ENCODE data around the gene RALGPS1.

DNA sequence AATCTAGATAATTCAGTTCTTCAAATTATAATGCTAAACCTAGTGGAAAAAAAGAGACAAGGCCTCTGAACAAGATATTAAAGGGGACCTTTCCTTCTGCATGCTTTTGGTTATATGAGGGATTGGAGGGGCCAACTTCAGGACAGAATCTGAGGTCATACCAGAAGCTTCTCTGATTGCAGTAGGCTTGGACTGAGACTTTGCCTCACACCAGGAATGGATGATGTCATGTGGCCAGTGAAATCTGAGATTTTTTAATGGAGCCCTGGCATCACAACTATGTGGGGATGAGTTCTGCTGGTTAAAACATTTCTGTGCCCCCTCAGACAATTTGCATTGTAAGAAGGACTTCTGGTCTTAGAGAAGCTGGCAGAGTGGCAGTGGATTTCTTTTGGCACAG is 119.2 kb downstream of the RALGPS1 start:
- TF ChIP-seq, protein P1, sequence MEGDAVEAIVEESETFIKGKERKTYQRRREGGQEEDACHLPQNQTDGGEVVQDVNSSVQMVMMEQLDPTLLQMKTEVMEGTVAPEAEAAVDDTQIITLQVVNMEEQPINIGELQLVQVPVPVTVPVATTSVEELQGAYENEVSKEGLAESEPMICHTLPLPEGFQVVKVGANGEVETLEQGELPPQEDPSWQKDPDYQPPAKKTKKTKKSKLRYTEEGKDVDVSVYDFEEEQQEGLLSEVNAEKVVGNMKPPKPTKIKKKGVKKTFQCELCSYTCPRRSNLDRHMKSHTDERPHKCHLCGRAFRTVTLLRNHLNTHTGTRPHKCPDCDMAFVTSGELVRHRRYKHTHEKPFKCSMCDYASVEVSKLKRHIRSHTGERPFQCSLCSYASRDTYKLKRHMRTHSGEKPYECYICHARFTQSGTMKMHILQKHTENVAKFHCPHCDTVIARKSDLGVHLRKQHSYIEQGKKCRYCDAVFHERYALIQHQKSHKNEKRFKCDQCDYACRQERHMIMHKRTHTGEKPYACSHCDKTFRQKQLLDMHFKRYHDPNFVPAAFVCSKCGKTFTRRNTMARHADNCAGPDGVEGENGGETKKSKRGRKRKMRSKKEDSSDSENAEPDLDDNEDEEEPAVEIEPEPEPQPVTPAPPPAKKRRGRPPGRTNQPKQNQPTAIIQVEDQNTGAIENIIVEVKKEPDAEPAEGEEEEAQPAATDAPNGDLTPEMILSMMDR (IDR thresholded peaks at IDR 0.05): no peak
- TF ChIP-seq POLR2A (IDR thresholded peaks at IDR 0.05): no peak
- no peak for TF ChIP-seq EP300 (IDR thresholded peaks at IDR 0.05)

All from tibial nerve (tissue), 4 donors.